Esophagus squamous epithelium (tissue), 4 donors: ENCODE data around the gene SEMA4C.
"Not testable (repeated sequence)": the region's sequence is repeated elsewhere in the genome, so short reads cannot be mapped to it uniquely, and the experiment has no call there.

Experiments used
- POLR2A ChIP-seq, 4 donors: fragments of 450-650 bp; IDR thresholded peaks; one replicate each; pipeline ENCODE4 v1.6.1; 2017; ENCODE audit warnings: antibody characterized with exemption in 4 of 4, mild to moderate bottlenecking in 4 of 4, moderate library complexity in 3 of 4
- TF ChIP-seq, protein P1 (sequence below), 6 experiments: fragments of 450-650 bp in 4 of 6; fragments of 200-600 bp in 2 of 6; sonication (generic) in 2 of 6; IDR thresholded peaks; one replicate each; pipeline ENCODE4 v1.5.1; 2016 to 2019; ENCODE audit warnings: antibody characterized with exemption in 6 of 6, mild to moderate bottlenecking in 4 of 6, moderate library complexity in 4 of 6

DNA sequence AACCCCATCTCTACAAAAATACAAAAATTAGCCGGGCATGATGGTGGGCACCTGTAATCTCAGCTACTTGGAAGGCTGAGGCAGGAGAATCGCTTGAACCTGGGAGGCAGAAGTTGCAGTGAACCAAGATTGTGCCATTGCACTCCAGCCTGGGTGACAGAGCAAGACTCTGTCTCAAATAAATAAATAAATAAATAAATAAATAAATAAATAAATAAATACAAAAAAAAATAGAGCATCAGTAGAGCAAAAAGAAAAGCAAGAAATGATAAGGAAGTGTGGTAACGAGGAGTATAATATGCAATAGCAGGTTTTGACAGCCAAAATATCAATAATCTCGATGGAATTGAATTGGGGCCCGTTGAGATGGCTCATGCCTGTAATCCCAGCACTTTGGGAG, 19.6 kb upstream of the SEMA4C start:
- TF ChIP-seq, protein P1, sequence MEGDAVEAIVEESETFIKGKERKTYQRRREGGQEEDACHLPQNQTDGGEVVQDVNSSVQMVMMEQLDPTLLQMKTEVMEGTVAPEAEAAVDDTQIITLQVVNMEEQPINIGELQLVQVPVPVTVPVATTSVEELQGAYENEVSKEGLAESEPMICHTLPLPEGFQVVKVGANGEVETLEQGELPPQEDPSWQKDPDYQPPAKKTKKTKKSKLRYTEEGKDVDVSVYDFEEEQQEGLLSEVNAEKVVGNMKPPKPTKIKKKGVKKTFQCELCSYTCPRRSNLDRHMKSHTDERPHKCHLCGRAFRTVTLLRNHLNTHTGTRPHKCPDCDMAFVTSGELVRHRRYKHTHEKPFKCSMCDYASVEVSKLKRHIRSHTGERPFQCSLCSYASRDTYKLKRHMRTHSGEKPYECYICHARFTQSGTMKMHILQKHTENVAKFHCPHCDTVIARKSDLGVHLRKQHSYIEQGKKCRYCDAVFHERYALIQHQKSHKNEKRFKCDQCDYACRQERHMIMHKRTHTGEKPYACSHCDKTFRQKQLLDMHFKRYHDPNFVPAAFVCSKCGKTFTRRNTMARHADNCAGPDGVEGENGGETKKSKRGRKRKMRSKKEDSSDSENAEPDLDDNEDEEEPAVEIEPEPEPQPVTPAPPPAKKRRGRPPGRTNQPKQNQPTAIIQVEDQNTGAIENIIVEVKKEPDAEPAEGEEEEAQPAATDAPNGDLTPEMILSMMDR (IDR thresholded peaks at IDR 0.05) = not testable (repeated sequence)
- TF ChIP-seq POLR2A (IDR thresholded peaks at IDR 0.05) = not testable (repeated sequence)
